C1 segment of cervical spinal cord (tissue), 14 donors: ENCODE data around the gene EPS8L1.
A peak's percentile ranks its signal among the peaks of the same experiment; 100 is the strongest.

Experiments
- DNase-seq, 14 donors: peaks; one replicate each; lab custom pipeline; 2025; lab: John Stamatoyannopoulos, UW

EPS8L1 gene

DNA sequence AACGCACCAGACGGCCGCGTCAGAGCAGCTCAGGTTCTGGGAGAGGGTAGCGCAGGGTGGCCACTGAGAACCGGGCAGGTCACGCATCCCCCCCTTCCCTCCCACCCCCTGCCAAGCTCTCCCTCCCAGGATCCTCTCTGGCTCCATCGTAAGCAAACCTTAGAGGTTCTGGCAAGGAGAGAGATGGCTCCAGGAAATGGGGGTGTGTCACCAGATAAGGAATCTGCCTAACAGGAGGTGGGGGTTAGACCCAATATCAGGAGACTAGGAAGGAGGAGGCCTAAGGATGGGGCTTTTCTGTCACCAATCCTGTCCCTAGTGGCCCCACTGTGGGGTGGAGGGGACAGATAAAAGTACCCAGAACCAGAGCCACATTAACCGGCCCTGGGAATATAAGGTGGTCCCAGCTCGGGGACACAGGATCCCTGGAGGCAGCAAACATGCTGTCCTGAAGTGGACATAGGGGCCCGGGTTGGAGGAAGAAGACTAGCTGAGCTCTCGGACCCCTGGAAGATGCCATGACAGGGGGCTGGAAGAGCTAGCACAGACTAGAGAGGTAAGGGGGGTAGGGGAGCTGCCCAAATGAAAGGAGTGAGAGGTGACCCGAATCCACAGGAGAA, 39.9 kb downstream of the EPS8L1 start:
- no peak for DNase-seq

DNA sequence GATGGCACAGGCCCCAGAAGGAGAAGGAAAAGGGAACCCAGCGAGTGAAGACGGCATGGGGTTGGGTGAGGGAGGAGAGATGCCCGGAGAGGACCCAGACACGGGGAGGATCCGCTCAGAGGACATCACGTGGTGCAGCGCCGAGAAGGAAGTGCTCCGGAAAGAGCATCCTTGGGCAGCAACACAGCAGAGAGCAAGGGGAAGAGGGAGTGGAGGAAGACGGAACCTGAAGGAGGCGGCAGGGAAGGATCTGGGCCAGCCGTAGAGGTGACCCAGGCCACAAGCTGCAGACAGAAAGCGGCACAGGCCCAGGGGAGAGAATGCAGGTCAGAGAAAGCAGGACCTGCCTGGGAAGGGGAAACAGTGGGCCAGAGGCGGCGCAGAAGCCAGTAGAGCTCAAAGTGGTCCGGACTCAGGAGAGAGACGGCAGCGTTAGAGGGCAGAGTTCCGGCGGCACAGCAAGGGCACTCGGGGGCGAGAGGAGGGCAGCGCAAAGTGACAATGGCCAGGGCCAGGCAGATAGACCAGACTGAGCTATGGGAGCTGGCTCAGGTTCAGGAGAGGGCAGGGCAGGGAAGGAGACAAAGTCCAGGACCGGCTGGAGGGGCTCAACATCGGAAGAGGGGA, 40.7 kb downstream of the EPS8L1 start:
- DNase-seq, result peak in 12 of 14 donors; percentile 21 to 73 (median 55)

DNA sequence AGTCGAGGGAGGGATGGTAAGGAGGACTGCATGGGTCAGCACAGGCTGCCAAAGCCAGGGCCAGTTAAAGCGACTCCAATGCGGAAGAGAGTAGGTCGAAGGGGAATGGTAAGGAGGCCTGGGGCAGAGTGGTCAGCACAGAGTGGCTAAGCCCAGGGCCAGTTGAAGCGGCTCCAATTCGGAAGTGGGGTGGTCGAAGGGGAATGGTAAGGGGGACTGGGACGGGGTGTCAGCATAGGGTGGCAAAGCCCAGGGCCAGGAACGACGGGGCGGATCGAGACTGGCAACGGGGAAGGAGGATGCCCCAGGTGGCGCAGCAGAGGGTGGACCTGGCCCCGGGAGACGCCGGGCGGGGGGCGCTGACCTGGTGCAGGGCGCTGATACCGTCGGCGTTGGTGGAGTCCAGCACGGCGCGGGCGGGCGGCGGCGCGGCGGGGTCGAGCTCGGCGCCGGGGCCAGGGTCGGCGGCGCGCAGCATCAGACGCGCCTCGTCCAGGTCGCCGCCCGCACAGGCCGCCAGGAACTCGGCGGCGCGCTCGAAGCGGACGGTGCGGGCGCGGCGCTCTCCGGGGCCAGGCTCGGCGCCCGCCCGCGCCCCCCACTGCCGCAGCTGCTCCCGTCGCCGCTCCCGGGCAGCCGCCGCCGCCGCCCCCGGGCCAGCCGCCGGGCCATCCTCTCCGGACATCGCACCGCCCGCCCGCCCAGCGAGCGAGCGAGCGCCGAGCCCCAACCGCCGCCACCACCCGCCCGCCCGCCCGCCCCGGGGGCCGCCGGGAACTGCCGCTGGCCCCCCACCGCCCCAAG, 41.4 kb downstream of the EPS8L1 start, which contains the start of gene PPP1R12C:
Gene PPP1R12C, minus strand, starts transcription at position 779 of the 804 bp plus-strand sequence. Its CDS starts 94 bp downstream, at position 685.
- peak in 4 of 14 donors; percentile 19 to 53 (median 38) for DNase-seq

DNA sequence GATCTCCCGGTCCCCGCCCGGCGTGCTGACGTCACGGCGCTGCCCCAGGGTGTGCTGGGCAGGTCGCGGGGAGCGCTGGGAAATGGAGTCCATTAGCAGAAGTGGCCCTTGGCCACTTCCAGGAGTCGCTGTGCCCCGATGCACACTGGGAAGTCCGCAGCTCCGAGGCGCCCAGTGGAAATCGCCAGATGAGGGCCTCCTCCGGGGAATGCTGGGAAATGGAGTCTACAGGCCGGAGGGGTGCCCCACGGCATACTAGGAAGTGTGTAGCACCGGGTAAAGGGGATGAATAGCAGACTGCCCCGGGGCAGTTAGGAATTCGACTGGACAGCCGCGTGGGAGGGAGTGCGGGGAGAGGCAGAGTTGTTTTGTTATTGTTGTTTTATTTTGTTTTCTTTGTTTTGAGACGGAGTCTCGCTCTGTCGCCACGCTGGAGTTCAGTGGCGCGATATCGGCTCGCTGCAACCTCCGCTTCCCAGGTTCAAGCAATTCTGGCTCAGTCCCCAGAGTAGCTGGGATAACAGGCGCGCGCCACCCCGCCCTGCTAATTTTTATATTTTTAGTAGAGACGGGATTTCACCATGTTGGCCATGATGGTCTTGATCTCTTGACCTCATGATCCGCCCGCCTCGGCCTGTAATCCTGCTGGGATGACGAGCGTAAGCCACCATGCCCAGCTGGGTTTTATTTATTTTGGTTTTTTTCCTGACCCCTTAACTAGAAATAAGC, 42.2 kb downstream of the EPS8L1 start:
- DNase-seq, result peak; percentile 83 to 99 (median 98)

DNA sequence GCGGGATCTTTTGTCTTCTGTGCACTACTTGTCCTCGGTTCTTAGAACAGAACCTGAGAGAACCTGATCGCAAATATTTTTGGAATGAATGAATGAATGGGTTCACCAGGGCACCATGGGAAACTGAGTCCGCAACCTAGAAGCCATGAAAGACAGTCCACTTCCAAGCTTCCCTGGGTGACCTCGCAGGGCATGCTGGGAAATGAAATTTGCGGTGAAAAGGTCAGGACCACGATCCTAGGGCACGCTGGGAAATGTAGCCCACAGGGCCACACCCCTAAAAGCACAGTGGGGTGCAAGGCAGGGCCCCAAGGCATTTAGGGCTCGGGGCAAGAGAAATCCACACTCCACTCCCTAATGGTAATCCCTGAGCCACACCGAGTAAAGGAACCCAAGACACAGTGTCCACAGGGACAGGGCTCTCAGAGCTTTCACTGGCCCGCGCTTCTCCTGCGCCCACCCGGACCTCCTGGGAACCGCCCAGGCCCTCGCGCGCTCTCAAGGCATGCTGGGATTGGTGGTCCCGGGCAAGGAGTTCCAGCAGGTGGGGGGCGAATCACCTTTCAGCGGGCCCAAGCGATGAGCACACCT, 42.8 kb downstream of the EPS8L1 start:
- DNase-seq, result peak in 12 of 14 donors; percentile 26 to 81 (median 50)

DNA sequence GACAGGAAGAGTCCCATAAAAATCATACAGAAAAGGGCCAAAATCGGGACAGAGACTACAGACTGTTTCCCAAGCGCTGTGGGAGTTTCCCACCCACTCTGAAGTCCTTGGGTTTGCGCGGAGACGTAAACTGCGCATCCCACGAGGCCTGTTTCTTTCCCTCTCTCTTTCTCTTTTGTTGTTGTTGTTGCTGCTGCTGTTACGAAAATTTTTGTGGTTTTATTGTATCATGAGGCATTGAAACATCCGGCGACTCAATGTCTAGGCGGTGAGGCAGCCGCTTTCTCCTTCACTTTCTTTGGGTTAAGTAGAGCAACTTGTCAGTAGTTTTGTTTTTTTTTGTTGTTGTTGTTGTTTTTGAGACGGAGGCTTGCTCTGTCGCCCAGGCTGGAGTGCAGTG, 43.4 kb downstream of the EPS8L1 start:
- DNase-seq, result no peak

DNA sequence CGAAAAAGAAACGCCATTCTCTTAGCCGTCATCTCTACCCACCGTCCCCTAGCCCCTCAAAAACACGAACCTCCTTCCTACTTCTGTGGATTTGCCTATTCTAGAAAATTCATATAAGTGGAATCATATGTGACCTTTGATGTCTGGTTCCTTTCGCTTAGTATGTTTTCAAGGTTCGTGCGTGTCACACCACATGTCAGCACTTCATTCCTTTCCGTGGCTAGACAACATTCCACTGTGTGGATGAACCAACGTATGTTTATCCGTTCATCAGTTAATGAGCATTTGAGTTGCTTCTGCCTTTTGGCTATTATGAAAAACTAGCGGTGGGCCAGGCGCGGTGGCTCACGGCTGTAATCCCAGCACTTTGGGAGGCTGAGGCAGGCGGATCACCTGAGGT, 55.8 kb downstream of the EPS8L1 start:
- no peak for DNase-seq

DNA sequence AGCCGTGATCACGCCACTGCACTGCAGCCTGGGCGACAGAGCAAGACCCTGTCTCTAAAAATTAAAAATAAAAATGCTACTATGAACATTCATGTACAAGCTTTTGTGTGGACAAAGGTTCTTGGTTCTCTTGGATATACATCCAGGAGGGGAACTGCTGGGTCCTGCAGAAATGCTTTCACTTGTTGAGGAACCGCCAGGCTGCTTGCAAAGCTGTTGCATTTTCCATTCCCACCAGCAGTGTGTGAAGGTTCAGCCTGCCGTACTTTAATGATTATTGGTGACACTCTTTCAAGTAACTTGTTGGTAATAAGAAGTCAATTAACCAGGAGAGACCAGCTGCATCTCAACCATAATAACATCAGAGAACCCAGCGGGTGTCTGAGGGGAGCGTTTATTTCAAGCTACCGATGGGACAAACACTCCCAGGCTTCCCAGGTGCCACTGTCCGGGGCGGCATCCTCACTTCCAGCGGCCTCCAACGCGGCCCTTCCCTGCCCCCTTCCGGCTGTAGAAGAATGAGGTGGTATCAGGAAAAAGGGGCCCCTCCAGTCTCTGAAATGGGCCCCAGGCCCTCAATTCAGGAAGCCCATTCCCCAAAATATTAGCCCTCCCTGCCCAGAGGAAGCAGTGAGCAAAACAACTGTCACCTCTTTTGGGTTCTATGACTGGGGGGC, 56.9 kb downstream of the EPS8L1 start:
- DNase-seq, result no peak

DNA sequence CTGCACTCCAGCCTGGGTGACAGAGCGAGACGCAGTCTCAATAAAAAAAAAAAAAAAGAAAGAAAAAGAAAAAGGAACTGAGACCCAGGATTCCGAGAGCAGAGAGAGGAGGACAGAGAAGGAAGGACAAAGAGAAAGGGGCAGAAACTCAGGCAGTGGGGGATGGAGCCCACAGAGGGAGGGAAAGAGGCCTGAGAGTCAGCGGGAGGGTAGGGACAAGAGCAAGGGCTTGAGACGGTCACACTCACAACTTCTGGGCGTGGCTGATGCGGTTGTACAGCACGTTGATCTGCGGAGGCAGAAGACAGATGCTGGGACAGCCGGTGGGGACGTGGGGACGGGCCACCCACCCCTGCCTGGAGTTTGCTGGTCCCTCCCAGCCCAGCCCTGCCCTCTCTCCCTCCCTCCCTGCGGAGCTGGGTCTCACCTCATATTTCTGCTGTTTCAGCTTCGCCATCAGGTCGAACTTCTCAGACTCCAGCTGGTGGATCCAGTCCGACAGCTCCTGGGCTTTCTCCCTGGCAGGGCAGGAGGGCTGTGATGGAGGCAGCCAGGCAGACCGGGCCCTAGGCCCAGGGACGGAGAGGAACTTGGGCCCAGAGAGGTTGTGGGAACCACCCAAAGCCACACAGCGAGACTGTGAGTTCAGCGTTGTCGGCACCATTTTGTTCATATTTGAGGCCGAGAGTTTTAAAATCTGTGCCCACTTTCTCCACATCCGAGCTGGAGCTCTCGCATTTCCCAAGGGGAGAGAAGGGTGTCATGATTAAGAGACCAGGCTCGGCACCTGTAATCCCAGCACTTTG, 58.2 kb downstream of the EPS8L1 start:
- no peak for DNase-seq

DNA sequence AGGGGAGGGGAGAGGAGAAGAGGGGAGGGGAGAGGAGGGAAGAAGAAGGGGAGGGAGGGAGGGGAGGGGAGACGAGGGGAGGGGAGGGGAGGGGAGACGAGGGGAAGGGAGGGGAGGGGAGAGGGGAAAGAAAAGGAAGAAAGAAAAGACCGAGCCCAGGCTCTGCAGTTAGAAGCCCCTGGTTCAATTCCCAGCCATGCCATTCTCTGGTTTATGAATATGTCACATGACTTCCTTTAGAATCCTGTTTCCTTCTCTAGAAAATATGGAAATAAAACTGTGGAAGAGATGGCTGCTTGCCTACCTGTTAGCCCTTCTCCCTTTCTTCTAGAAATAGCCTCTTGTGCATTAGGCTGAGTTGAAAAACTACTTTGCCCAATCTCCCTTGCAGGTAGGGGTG, 59.1 kb downstream of the EPS8L1 start:
- no peak for DNase-seq

DNA sequence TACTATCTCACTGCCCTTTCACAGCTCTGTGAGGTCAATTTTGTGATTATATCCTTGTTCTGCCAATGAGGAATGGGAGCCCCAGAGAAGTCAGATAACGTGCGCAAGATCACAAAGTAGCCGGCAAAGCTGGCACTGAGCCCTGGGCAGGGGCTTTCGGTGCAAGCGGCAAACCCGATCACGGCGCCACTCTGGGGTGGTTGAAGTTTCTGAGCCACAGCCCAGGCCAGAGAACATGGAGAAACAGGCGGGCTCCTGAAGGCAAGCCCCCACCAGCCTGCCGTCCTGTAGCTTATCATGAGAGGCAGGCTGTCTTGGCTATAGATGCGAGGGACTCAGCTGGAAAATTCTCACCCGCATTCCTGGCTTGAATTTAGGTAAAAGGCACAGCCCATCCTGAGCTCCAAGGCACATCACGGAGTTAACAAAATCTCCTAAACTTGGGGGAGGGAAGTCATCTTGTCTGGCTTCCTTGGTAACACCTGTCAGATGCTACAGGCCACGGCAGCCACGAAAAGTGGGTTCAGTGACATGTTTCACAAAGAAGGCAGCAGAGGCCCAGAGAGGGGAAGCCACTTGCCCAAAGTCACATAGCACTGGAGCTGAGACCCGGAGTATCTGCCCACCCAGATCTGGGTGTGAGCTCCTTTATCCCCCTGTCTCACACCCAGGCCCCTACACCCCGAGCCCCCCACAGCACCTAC, 60.9 kb downstream of the EPS8L1 start:
- DNase-seq, result no peak
